Dedifferentiated amniotic fluid mesenchymal stem cell (primary cell): Measurements from ENCODE around the gene CCDC88A.

Source experiments
- DNase-seq: peaks from one replicate; pipeline ENCODE4 v3.0.0-alpha.2; 2016; ENCODE audit errors: extremely low spot score

The CCDC88A gene

DNA sequence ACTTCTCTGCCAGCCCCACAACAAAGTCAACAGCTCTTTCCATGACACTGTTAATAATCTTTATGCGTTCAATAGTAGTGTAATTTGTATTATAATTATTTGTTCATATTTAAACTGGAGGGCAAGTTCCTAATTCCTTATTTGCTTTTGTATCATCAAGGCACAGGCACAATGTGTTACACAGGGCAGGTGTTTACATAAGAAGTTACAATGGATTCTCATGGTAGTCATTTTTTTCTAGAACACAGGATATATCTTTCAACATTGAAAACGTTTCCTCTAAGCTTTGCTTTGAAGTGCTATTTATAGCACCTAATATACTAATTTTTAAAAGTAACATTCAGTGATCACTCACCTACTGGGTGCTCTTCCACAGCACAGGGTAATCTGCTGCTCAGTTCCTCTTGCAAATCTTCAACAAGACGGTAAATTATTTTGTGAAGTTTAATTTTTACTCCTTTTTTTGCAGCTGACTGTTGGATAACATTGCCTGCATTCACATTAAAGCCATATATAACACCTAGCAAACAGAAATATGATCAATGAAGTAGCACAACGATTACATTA is 179.9 kb downstream of the CCDC88A start:
- DNase-seq: no peak
